Measurements from ENCODE around the gene ETV2.
"Not testable (repeated sequence)": the region's sequence is repeated elsewhere in the genome, so short reads cannot be mapped to it uniquely, and the experiment has no call there.

ETV2 gene

GRCh38 chr19:35641515-35642151, at the start of gene ETV2:
Gene ETV2, plus strand, starts transcription at chr19:35641745. Its CDS starts 716 bp downstream, at chr19:35642461.
- peak in 1 of 2 experiments; percentile 6 for DNase-seq (ENCODE audit: low read depth in 2 of 2)

GRCh38 chr19:35592226-35592625, 49.3 kb upstream of the ETV2 start:
- no peak for DNase-seq (ENCODE audit: low read depth in 2 of 2)

GRCh38 chr19:35595026-35595425, 46.5 kb upstream of the ETV2 start:
- DNase-seq (ENCODE audit: low read depth in 2 of 2), result not testable (repeated sequence)

GRCh38 chr19:35595928-35596327, 45.6 kb upstream of the ETV2 start:
- no peak for DNase-seq (ENCODE audit: low read depth in 2 of 2)

- no peak for DNase-seq (ENCODE audit: low read depth in 2 of 2)
Measured at GRCh38 chr19:35596366-35596999, 45.1 kb upstream of the ETV2 start.

- DNase-seq (ENCODE audit: low read depth in 2 of 2), result no peak
Measured at GRCh38 chr19:35601971-35602370, 39.6 kb upstream of the ETV2 start.

- not testable (repeated sequence) for DNase-seq (ENCODE audit: low read depth in 2 of 2)
Measured at GRCh38 chr19:35604436-35604835, 37.1 kb upstream of the ETV2 start.

- not testable (repeated sequence) for DNase-seq (ENCODE audit: low read depth in 2 of 2)
Measured at GRCh38 chr19:35607170-35607569, 34.4 kb upstream of the ETV2 start.

- DNase-seq (ENCODE audit: low read depth in 2 of 2), result no peak
Measured at GRCh38 chr19:35607661-35608060, 33.9 kb upstream of the ETV2 start.

GRCh38 chr19:35608251-35608650, 33.3 kb upstream of the ETV2 start:
- no peak for DNase-seq (ENCODE audit: low read depth in 2 of 2)

GRCh38 chr19:35609851-35610353, 31.6 kb upstream of the ETV2 start:
- DNase-seq (ENCODE audit: low read depth in 2 of 2), result no peak

- no peak for DNase-seq (ENCODE audit: low read depth in 2 of 2)
Measured at GRCh38 chr19:35612224-35612558, 29.4 kb upstream of the ETV2 start.

GRCh38 chr19:35612559-35613321, 28.8 kb upstream of the ETV2 start, which contains the start of gene HAUS5:
Gene HAUS5, plus strand, starts transcription at chr19:35612735. Its CDS starts 60 bp downstream, at chr19:35612795.
- peak; percentile 81 to 82 for DNase-seq (ENCODE audit: low read depth in 2 of 2)

GRCh38 chr19:35613574-35613973, 28.0 kb upstream of the ETV2 start:
- DNase-seq (ENCODE audit: low read depth in 2 of 2), result no peak

GRCh38 chr19:35615036-35615435, 26.5 kb upstream of the ETV2 start:
- no peak for DNase-seq (ENCODE audit: low read depth in 2 of 2)

- DNase-seq (ENCODE audit: low read depth in 2 of 2), result no peak
Measured at GRCh38 chr19:35618857-35619256, 22.7 kb upstream of the ETV2 start.

- DNase-seq (ENCODE audit: low read depth in 2 of 2), result no peak
Measured at GRCh38 chr19:35619290-35619923, 22.1 kb upstream of the ETV2 start.

GRCh38 chr19:35620001-35620400, 21.5 kb upstream of the ETV2 start:
- no peak for DNase-seq (ENCODE audit: low read depth in 2 of 2)

GRCh38 chr19:35621708-35622107, 19.8 kb upstream of the ETV2 start:
- DNase-seq (ENCODE audit: low read depth in 2 of 2), result no peak

- no peak for DNase-seq (ENCODE audit: low read depth in 2 of 2)
Measured at GRCh38 chr19:35622750-35623149, 18.8 kb upstream of the ETV2 start.

GRCh38 chr19:35623327-35624010, 18.1 kb upstream of the ETV2 start:
- DNase-seq (ENCODE audit: low read depth in 2 of 2), result no peak

- no peak for DNase-seq (ENCODE audit: low read depth in 2 of 2)
Measured at GRCh38 chr19:35628264-35628564, 13.3 kb upstream of the ETV2 start.
